Measurements from ENCODE around the gene TMEM203. TPM values are rescaled to one million over a fixed set of nuclear protein-coding genes. Genes with fewer than 3 reads are reported as not detected.

Gene TMEM203
- total and polyA plus RNA-seq, 4 donors, result 19.9 to 27.5 (median 21.5) TPM

GRCh38 chr9:137157618-137158415 lies 47.6 kb downstream of the TMEM203 start:
- H3K36me3 ChIP-seq (ENCODE audit: control insufficient read depth in 4 of 4, insufficient read depth in 3 of 4, low read depth in 1 of 4, low read length in 3 of 4), result no peaks in the 10 kb centered on the region
- H3K9me3 ChIP-seq (ENCODE audit: control insufficient read depth in 4 of 4, low read length in 3 of 4), result no peaks in the 10 kb centered on the region
- peaks cover 0 to 5% (median 0%) of the 10 kb centered on the region in 4 donors for H3K4me1 ChIP-seq (ENCODE audit: control insufficient read depth in 4 of 4, insufficient read depth in 4 of 4, low read length in 3 of 4)
- WGBS, result 67% methylated on average over 19 of the region's 19 CpGs
- no peak overlapping the region for H3K9ac ChIP-seq (ENCODE audit: low read depth in 1 of 2, low read length in 2 of 2)
- no peak overlapping the region for H3K27ac ChIP-seq (ENCODE audit: low read depth in 1 of 2, low read length in 2 of 2)
- DNase-seq (ENCODE audit: low spot score), result no peak
- TF ChIP-seq TAF1 (conservative IDR thresholded peaks at IDR 0.05), result no peak
- TF ChIP-seq MAX (IDR thresholded peaks at IDR 0.05), result no peak
- no peak for TF ChIP-seq FOXA2 (IDR thresholded peaks at IDR 0.05)
- no peak for TF ChIP-seq EGR1 (IDR thresholded peaks at IDR 0.05; ENCODE audit: low read depth in 2 of 2)
- no peak for TF ChIP-seq ATF3 (IDR thresholded peaks at IDR 0.05)
- no peak for TF ChIP-seq REST (IDR thresholded peaks at IDR 0.05)
- no peak for TF ChIP-seq RAD21 (IDR thresholded peaks at IDR 0.05)
- no peak for TF ChIP-seq RXRA (IDR thresholded peaks at IDR 0.05)
- peaks cover 0 to 9% (median 6%) of the 10 kb centered on the region in 4 donors for H3K27me3 ChIP-seq (ENCODE audit: control insufficient read depth in 4 of 4, insufficient read depth in 4 of 4, low read length in 3 of 4)
- no peak overlapping the region for H3K4me3 ChIP-seq (ENCODE audit: low read depth in 1 of 3, low read length in 3 of 3)

GRCh38 chr9:137156567-137157375 lies 48.7 kb downstream of the TMEM203 start:
- H3K36me3 ChIP-seq (ENCODE audit: control insufficient read depth in 4 of 4, insufficient read depth in 3 of 4, low read depth in 1 of 4, low read length in 3 of 4), result no peaks in the 10 kb centered on the region
- no peak overlapping the region for H3K27ac ChIP-seq (ENCODE audit: low read depth in 1 of 2, low read length in 2 of 2)
- H3K4me3 ChIP-seq (ENCODE audit: low read depth in 1 of 3, low read length in 3 of 3), result no peak overlapping the region
- WGBS, result 8% methylated on average over 65 of the region's 65 CpGs
- no peaks in the 10 kb centered on the region for H3K4me1 ChIP-seq (ENCODE audit: control insufficient read depth in 4 of 4, insufficient read depth in 4 of 4, low read length in 3 of 4)
- peak; percentile 85 for DNase-seq (ENCODE audit: low spot score)
- TF ChIP-seq RAD21 (IDR thresholded peaks at IDR 0.05), result no peak
- TF ChIP-seq NR2F2 (IDR thresholded peaks at IDR 0.05), result no peak
- TF ChIP-seq FOXA1 (IDR thresholded peaks at IDR 0.05), result no peak
- no peak for TF ChIP-seq REST (IDR thresholded peaks at IDR 0.05)
- no peak for TF ChIP-seq FOXA2 (IDR thresholded peaks at IDR 0.05)
- no peaks in the 10 kb centered on the region for H3K9me3 ChIP-seq (ENCODE audit: control insufficient read depth in 4 of 4, low read length in 3 of 4)
- no peak overlapping the region for H3K9ac ChIP-seq (ENCODE audit: low read depth in 1 of 2, low read length in 2 of 2)
- H3K27me3 ChIP-seq (ENCODE audit: control insufficient read depth in 4 of 4, insufficient read depth in 4 of 4, low read length in 3 of 4), result peaks cover 0 to 9% (median 6%) of the 10 kb centered on the region in 4 donors

Small RNA genes within 50 kb of the gene (small RNA-seq; reads per million reads assigned to genes)
- gene MIR3621, result not detected

Other genes starting within 250 kb of the TMEM203 start
Only the 30 nearest of the 31 such genes appear.
- 1 to 10 TPM in 1 of 2 donors, under 1 TPM in 1; 0.23 to 5.4 TPM for gene PTGDS, start 228.1 kb downstream of the TMEM203 start, total RNA-seq
- 10 to 100 TPM in 1 of 2 donors, 1 to 10 TPM in 1; 7.4 to 15.2 TPM for gene PTGDS, start 228.1 kb downstream of the TMEM203 start, polyA plus RNA-seq
- under 1 TPM in 1 of 2 donors, not detected in 1; 0.08 TPM for gene LCNL1, start 222.7 kb downstream of the TMEM203 start, total RNA-seq
- gene LCNL1, start 222.7 kb downstream of the TMEM203 start, polyA plus RNA-seq, result under 1 TPM in 1 of 2 donors, not detected in 1; 0.01 TPM
- gene PAXX, start 213.2 kb downstream of the TMEM203 start, total RNA-seq, result 1 to 10 TPM; 7.3 to 9.0 TPM
- gene PAXX, start 213.2 kb downstream of the TMEM203 start, polyA plus RNA-seq, result 10 to 100 TPM; 29.4 to 34.1 TPM
- gene CLIC3, start 209.1 kb downstream of the TMEM203 start, total RNA-seq, result under 1 TPM; 0.33 to 0.42 TPM
- under 1 TPM; 0.38 to 0.83 TPM for gene CLIC3, start 209.1 kb downstream of the TMEM203 start, polyA plus RNA-seq
- 10 to 100 TPM in 1 of 2 donors, 1 to 10 TPM in 1; 2.9 to 15.2 TPM for gene ABCA2, start 177.4 kb downstream of the TMEM203 start, total RNA-seq
- gene ABCA2, start 177.4 kb downstream of the TMEM203 start, polyA plus RNA-seq, result 10 to 100 TPM in 1 of 2 donors, 1 to 10 TPM in 1; 9.5 to 15.1 TPM
- under 1 TPM; 0.37 to 0.67 TPM for gene FUT7, start 173.6 kb downstream of the TMEM203 start, total RNA-seq
- under 1 TPM in 1 of 2 donors, not detected in 1; 0.14 TPM for gene FUT7, start 173.6 kb downstream of the TMEM203 start, polyA plus RNA-seq
- gene NPDC1, start 159.5 kb downstream of the TMEM203 start, total RNA-seq, result 1 to 10 TPM; 2.7 to 5.6 TPM
- 10 to 100 TPM in 1 of 2 donors, 1 to 10 TPM in 1; 9.0 to 14.5 TPM for gene NPDC1, start 159.5 kb downstream of the TMEM203 start, polyA plus RNA-seq
- gene ENTPD2, start 151.6 kb downstream of the TMEM203 start, total RNA-seq, result under 1 TPM; 0.09 to 0.25 TPM
- gene ENTPD2, start 151.6 kb downstream of the TMEM203 start, polyA plus RNA-seq, result under 1 TPM; 0.17 to 0.40 TPM
- 1 to 10 TPM in 1 of 2 donors, under 1 TPM in 1; 0.08 to 1.8 TPM for gene SAPCD2, start 135.1 kb downstream of the TMEM203 start, total RNA-seq
- gene SAPCD2, start 135.1 kb downstream of the TMEM203 start, polyA plus RNA-seq, result under 1 TPM; 0.06 to 0.38 TPM
- 1 to 10 TPM; 1.8 to 2.3 TPM for gene UAP1L1, start 128.1 kb downstream of the TMEM203 start, total RNA-seq
- gene UAP1L1, start 128.1 kb downstream of the TMEM203 start, polyA plus RNA-seq, result 1 to 10 TPM in 1 of 2 donors, under 1 TPM in 1; 0.35 to 1.6 TPM
- gene MAN1B1, start 118.7 kb downstream of the TMEM203 start, total RNA-seq, result 10 to 100 TPM; 19.9 to 31.8 TPM
- gene MAN1B1, start 118.7 kb downstream of the TMEM203 start, polyA plus RNA-seq, result 10 to 100 TPM; 23.2 to 29.7 TPM
- 10 to 100 TPM; 25.0 to 38.8 TPM for gene DPP7, start 90.9 kb downstream of the TMEM203 start, total RNA-seq
- 10 to 100 TPM; 62.6 to 71.1 TPM for gene DPP7, start 90.9 kb downstream of the TMEM203 start, polyA plus RNA-seq
- not detected for gene GRIN1, start 66.5 kb downstream of the TMEM203 start, total RNA-seq
- gene GRIN1, start 66.5 kb downstream of the TMEM203 start, polyA plus RNA-seq, result under 1 TPM in 1 of 2 donors, not detected in 1; 0.05 TPM
- under 1 TPM in 1 of 2 donors, not detected in 1; 0.17 TPM for gene LRRC26, start 35.6 kb downstream of the TMEM203 start, total RNA-seq
- gene LRRC26, start 35.6 kb downstream of the TMEM203 start, polyA plus RNA-seq, result under 1 TPM in 1 of 2 donors, not detected in 1; 0.09 TPM
- not detected for gene TMEM210, start 33.6 kb downstream of the TMEM203 start, total RNA-seq
- gene TMEM210, start 33.6 kb downstream of the TMEM203 start, polyA plus RNA-seq, result not detected
- 10 to 100 TPM; 19.4 to 32.6 TPM for gene ANAPC2, start 17.1 kb downstream of the TMEM203 start, total RNA-seq
- gene ANAPC2, start 17.1 kb downstream of the TMEM203 start, polyA plus RNA-seq, result 10 to 100 TPM in 1 of 2 donors, 1 to 10 TPM in 1; 9.3 to 19.9 TPM
- 10 to 100 TPM; 29.8 to 37.5 TPM for gene SSNA1, start 17.0 kb downstream of the TMEM203 start, total RNA-seq
- 10 to 100 TPM; 43.1 to 44.2 TPM for gene SSNA1, start 17.0 kb downstream of the TMEM203 start, polyA plus RNA-seq
- gene TPRN, start 4.9 kb downstream of the TMEM203 start, total RNA-seq, result 10 to 100 TPM in 1 of 2 donors, 1 to 10 TPM in 1; 5.4 to 15.8 TPM
- 10 to 100 TPM in 1 of 2 donors, 1 to 10 TPM in 1; 6.5 to 20.1 TPM for gene TPRN, start 4.9 kb downstream of the TMEM203 start, polyA plus RNA-seq
- 1 to 10 TPM; 2.9 to 4.7 TPM for gene NDOR1, start 52 bp upstream of the TMEM203 start, total RNA-seq
- gene NDOR1, start 52 bp upstream of the TMEM203 start, polyA plus RNA-seq, result 1 to 10 TPM; 2.5 to 3.5 TPM
- under 1 TPM; 0.28 to 0.59 TPM for gene RNF208, start 16.6 kb upstream of the TMEM203 start, total RNA-seq
- gene RNF208, start 16.6 kb upstream of the TMEM203 start, polyA plus RNA-seq, result 1 to 10 TPM; 4.6 to 7.1 TPM
- under 1 TPM; 0.14 to 0.25 TPM for gene CYSRT1, start 19.5 kb upstream of the TMEM203 start, total RNA-seq
- under 1 TPM; 0.15 to 0.50 TPM for gene CYSRT1, start 19.5 kb upstream of the TMEM203 start, polyA plus RNA-seq
- gene RNF224, start 21.9 kb upstream of the TMEM203 start, total RNA-seq, result not detected
- gene RNF224, start 21.9 kb upstream of the TMEM203 start, polyA plus RNA-seq, result not detected
- gene SLC34A3, start 25.3 kb upstream of the TMEM203 start, total RNA-seq, result not detected
- gene SLC34A3, start 25.3 kb upstream of the TMEM203 start, polyA plus RNA-seq, result not detected
- gene TUBB4B, start 35.6 kb upstream of the TMEM203 start, total RNA-seq, result 100 to 1,000 TPM; 179 to 191 TPM
- 100 to 1,000 TPM; 173 to 199 TPM for gene TUBB4B, start 35.6 kb upstream of the TMEM203 start, polyA plus RNA-seq
- not detected for gene STPG3, start 45.6 kb upstream of the TMEM203 start, total RNA-seq
- gene STPG3, start 45.6 kb upstream of the TMEM203 start, polyA plus RNA-seq, result not detected
- gene NELFB, start 49.7 kb upstream of the TMEM203 start, total RNA-seq, result 10 to 100 TPM; 16.5 to 19.7 TPM
- 10 to 100 TPM in 1 of 2 donors, 1 to 10 TPM in 1; 4.7 to 24.6 TPM for gene NELFB, start 49.7 kb upstream of the TMEM203 start, polyA plus RNA-seq
- 1 to 10 TPM; 5.0 to 5.1 TPM for gene TOR4A, start 72.1 kb upstream of the TMEM203 start, total RNA-seq
- gene TOR4A, start 72.1 kb upstream of the TMEM203 start, polyA plus RNA-seq, result 1 to 10 TPM in 1 of 2 donors, under 1 TPM in 1; 0.35 to 3.6 TPM
- 1 to 10 TPM in 1 of 2 donors, under 1 TPM in 1; 0.93 to 1.3 TPM for gene NRARP, start 96.6 kb upstream of the TMEM203 start, total RNA-seq
- under 1 TPM in 1 of 2 donors, not detected in 1; 0.48 TPM for gene NRARP, start 96.6 kb upstream of the TMEM203 start, polyA plus RNA-seq
- 1 to 10 TPM; 2.5 to 6.7 TPM for gene EXD3, start 217.5 kb upstream of the TMEM203 start, total RNA-seq
- 1 to 10 TPM; 3.6 to 3.7 TPM for gene EXD3, start 217.5 kb upstream of the TMEM203 start, polyA plus RNA-seq
- gene NOXA1, start 217.7 kb upstream of the TMEM203 start, total RNA-seq, result 1 to 10 TPM; 1.3 to 2.4 TPM
- gene NOXA1, start 217.7 kb upstream of the TMEM203 start, polyA plus RNA-seq, result 1 to 10 TPM; 2.4 to 3.6 TPM